Measurements from ENCODE around the gene PXN. TPM values are rescaled to one million over a fixed set of nuclear protein-coding genes. Genes with fewer than 3 reads are reported as not detected.

Gene PXN
- total RNA-seq, 2 experiments from 2014 or later = 229 to 230 TPM

- peaks cover 85% of the 10 kb centered on the region for H3K4me1 Mint-ChIP-seq (ENCODE audit: low read depth)
- CTCF ChIA-PET = interaction anchor here (0.5 to 9.6 kb wide), 14 partner anchors 9 to 89 kb away, joined by 3 to 234 read pairs (median 7); partner anchors contain the start of genes PXN, RNU4-1, RNU4-2 and RPLP0
- peak overlapping the region; percentile 28 for H3K4me3 ChIP-seq (ENCODE audit: low read length)
- no peaks in the 10 kb centered on the region for H3K9me3 ChIP-seq (ENCODE audit: control insufficient read depth in 1 of 2, insufficient read depth in 1 of 2, low read length in 2 of 2)
- no peaks in the 10 kb centered on the region for H3K27me3 Mint-ChIP-seq
- H3K36me3 ChIP-seq (ENCODE audit: insufficient read depth, low read length) = peaks cover 49% of the 10 kb centered on the region
- H3K27ac ChIP-seq (ENCODE audit: low read depth in 1 of 2, low read length in 2 of 2) = no peak overlapping the region
- peaks cover 90% of the 10 kb centered on the region for H3K4me1 ChIP-seq (ENCODE audit: insufficient read depth, low read length)
- H3K4me3 Mint-ChIP-seq = no peak overlapping the region
- DNase-seq = no peak
- intact Hi-C loops (cut with DNase I, micrococcal nuclease) = loop anchor here (1.0 to 2.0 kb wide), 4 partner anchors 23 to 38 kb away; partner anchors contain the start of gene PXN (in 1 of the 2)
- ATAC-seq (ENCODE audit: poor library complexity) = no peak
- no peak for TF ChIP-seq CTCF (IDR thresholded peaks at IDR 0.05)
- H3K27me3 ChIP-seq (ENCODE audit: control insufficient read depth in 1 of 2, insufficient read depth in 2 of 2, low read length in 2 of 2) = no peaks in the 10 kb centered on the region
- H3K27ac Mint-ChIP-seq = peak overlapping the region; percentile 70
- peaks cover 48% of the 10 kb centered on the region for H3K36me3 Mint-ChIP-seq (ENCODE audit: low read depth)
- POLR2A ChIA-PET = interaction anchor here (0.6 to 9.5 kb wide), 12 partner anchors 9 to 1860 kb away, joined by 3 to 192 read pairs (median 8); partner anchors contain the start of genes BICDL1, PXN, RNU4-1 and RNU4-2
- H3K9me3 Mint-ChIP-seq = no peaks in the 10 kb centered on the region
These were observed 37.6 kb downstream of the PXN start for GRCh38 chr12:120228041-120228290.

- ATAC-seq (ENCODE audit: poor library complexity) (no peak), DNase-seq (no peak)
- Histone ChIP-seq H3K9me3 (ENCODE audit: control insufficient read depth in 1 of 2, insufficient read depth in 1 of 2, low read length in 2 of 2) (no peaks in the 10 kb centered on the region), H3K27ac (ENCODE audit: low read depth in 1 of 2, low read length in 2 of 2) (no peak overlapping the region), H3K36me3 (ENCODE audit: insufficient read depth, low read length) (peaks cover 54% of the 10 kb centered on the region), H3K4me1 (ENCODE audit: insufficient read depth, low read length) (peaks cover 85% of the 10 kb centered on the region), H3K27me3 (ENCODE audit: control insufficient read depth in 1 of 2, insufficient read depth in 2 of 2, low read length in 2 of 2) (no peaks in the 10 kb centered on the region), H3K4me3 (ENCODE audit: low read length) (no peak overlapping the region)
- Mint-ChIP-seq H3K4me3 (no peak overlapping the region), H3K4me1 (ENCODE audit: low read depth) (peaks cover 80% of the 10 kb centered on the region), H3K9me3 (no peaks in the 10 kb centered on the region), H3K27me3 (no peaks in the 10 kb centered on the region), H3K27ac (peak overlapping the region; percentile 70), H3K36me3 (ENCODE audit: low read depth) (peaks cover 53% of the 10 kb centered on the region)
- CTCF ChIA-PET = interaction anchor here (0.5 to 9.6 kb wide), 15 partner anchors 8 to 90 kb away, joined by 3 to 234 read pairs (median 7); partner anchors contain the start of genes PXN, RNU4-1, RNU4-2 and RPLP0
- POLR2A ChIA-PET = interaction anchor here (0.6 to 9.5 kb wide), 12 partner anchors 10 to 1860 kb away, joined by 3 to 192 read pairs (median 8); partner anchors contain the start of genes BICDL1, PXN, RNU4-1 and RNU4-2
- intact Hi-C loops (cut with DNase I, micrococcal nuclease) = loop anchor here (1.0 to 2.0 kb wide), 4 partner anchors 23 to 39 kb away; partner anchors contain the start of gene PXN (in 1 of the 2)
- no peak for TF ChIP-seq CTCF (IDR thresholded peaks at IDR 0.05)
These were observed 38.1 kb downstream of the PXN start for GRCh38 chr12:120227233-120228040.

- no peak overlapping the region for H3K27ac ChIP-seq (ENCODE audit: low read depth in 1 of 2, low read length in 2 of 2)
- H3K27me3 ChIP-seq (ENCODE audit: control insufficient read depth in 1 of 2, insufficient read depth in 2 of 2, low read length in 2 of 2) = no peaks in the 10 kb centered on the region
- peaks cover 68% of the 10 kb centered on the region for H3K36me3 ChIP-seq (ENCODE audit: insufficient read depth, low read length)
- Mint-ChIP-seq H3K36me3 (ENCODE audit: low read depth) (peaks cover 59% of the 10 kb centered on the region), H3K9me3 (no peaks in the 10 kb centered on the region), H3K27me3 (no peaks in the 10 kb centered on the region), H3K4me1 (ENCODE audit: low read depth) (peaks cover 66% of the 10 kb centered on the region), H3K27ac (peak overlapping the region; percentile 79), H3K4me3 (peak overlapping the region; percentile 45)
- no peak for TF ChIP-seq CTCF (IDR thresholded peaks at IDR 0.05)
- ATAC-seq (ENCODE audit: poor library complexity) (no peak), DNase-seq (peak in 3 of 14 experiments; percentile 35 to 48 (median 42))
- peaks cover 71% of the 10 kb centered on the region for H3K4me1 ChIP-seq (ENCODE audit: insufficient read depth, low read length)
- ChIA-PET CTCF (interaction anchor here (1.4 to 9.6 kb wide), 3 partner anchors 9 to 39 kb away, joined by 4 to 234 read pairs (median 34); partner anchors contain the start of genes PXN and RPLP0), POLR2A (interaction anchor here (7.8 to 9.5 kb wide), 4 partner anchors 25 to 65 kb away, joined by 76 to 192 read pairs (median 156); partner anchors contain the start of genes PXN, RNU4-1, RNU4-2 and RPLP0)
- intact Hi-C loops (cut with DNase I, micrococcal nuclease) = no loop called here
- no peak overlapping the region for H3K4me3 ChIP-seq (ENCODE audit: low read length)
- no peaks in the 10 kb centered on the region for H3K9me3 ChIP-seq (ENCODE audit: control insufficient read depth in 1 of 2, insufficient read depth in 1 of 2, low read length in 2 of 2)
These were observed 39.5 kb downstream of the PXN start for GRCh38 chr12:120225852-120226640.
